Measurements from ENCODE around the gene STAT5A. TPM values are rescaled to one million over a fixed set of nuclear protein-coding genes. Genes with fewer than 3 reads are reported as not detected.

The STAT5A gene
- total RNA-seq, 2 donors from 2014 or later, result 16.9 to 51.2 TPM

DNA sequence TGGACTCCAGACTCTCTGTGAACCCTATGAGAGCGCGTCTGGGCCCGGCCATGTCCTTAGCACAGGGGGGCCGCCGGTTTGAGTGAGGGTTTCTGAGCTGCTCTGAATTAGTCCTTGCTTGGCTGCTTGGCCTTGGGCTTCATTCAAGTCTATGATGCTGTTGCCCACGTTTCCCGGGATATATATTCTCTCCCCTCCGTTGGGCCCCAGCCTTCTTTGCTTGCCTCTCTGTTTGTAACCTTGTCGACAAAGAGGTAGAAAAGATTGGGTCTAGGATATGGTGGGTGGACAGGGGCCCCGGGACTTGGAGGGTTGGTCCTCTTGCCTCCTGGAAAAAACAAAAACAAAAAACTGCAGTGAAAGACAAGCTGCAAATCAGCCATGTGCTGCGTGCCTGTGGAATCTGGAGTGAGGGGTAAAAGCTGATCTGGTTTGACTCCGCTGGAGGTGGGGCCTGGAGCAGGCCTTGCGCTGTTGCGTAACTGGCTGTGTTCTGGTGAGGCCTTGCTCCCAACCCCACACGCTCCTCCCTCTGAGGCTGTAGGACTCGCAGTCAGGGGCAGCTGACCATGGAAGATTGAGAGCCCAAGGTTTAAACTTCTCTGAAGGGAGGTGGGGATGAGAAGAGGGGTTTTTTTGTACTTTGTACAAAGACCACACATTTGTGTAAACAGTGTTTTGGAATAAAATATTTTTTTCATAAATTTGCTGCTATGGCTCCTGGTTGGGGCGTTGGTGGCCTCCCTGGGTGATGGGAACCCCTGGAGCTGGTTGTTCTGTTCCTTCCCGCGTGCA lies 23.1 kb downstream of the STAT5A start:
- H3K4me1 ChIP-seq, result peaks cover 0 to 29% of the 10 kb centered on the region in 2 donors
- DNase-seq (ENCODE audit: low spot score), result peak; percentile 95
- H3K27me3 ChIP-seq, result no peaks in the 10 kb centered on the region
- no peak overlapping the region for H3K4me3 ChIP-seq
- peaks cover 68% of the 10 kb centered on the region for H3K36me3 ChIP-seq
- H3K9me3 ChIP-seq, result no peaks in the 10 kb centered on the region
- no peak for TF ChIP-seq CTCF (IDR thresholded peaks at IDR 0.05)
- H3K27ac ChIP-seq, result peak overlapping the region; percentile 79

GRCh38 chr17:42312035-42312284 lies 23.7 kb downstream of the STAT5A start:
- Histone ChIP-seq H3K9me3 (no peaks in the 10 kb centered on the region), H3K36me3 (peaks cover 68% of the 10 kb centered on the region), H3K27me3 (no peaks in the 10 kb centered on the region), H3K4me1 (peaks cover 0 to 30% of the 10 kb centered on the region in 2 donors), H3K27ac (peak overlapping the region; percentile 79), H3K4me3 (peak overlapping the region in 1 of 2 donors; percentile 42)
- DNase-seq (ENCODE audit: low spot score), result no peak
- no peak for TF ChIP-seq CTCF (IDR thresholded peaks at IDR 0.05)

DNA sequence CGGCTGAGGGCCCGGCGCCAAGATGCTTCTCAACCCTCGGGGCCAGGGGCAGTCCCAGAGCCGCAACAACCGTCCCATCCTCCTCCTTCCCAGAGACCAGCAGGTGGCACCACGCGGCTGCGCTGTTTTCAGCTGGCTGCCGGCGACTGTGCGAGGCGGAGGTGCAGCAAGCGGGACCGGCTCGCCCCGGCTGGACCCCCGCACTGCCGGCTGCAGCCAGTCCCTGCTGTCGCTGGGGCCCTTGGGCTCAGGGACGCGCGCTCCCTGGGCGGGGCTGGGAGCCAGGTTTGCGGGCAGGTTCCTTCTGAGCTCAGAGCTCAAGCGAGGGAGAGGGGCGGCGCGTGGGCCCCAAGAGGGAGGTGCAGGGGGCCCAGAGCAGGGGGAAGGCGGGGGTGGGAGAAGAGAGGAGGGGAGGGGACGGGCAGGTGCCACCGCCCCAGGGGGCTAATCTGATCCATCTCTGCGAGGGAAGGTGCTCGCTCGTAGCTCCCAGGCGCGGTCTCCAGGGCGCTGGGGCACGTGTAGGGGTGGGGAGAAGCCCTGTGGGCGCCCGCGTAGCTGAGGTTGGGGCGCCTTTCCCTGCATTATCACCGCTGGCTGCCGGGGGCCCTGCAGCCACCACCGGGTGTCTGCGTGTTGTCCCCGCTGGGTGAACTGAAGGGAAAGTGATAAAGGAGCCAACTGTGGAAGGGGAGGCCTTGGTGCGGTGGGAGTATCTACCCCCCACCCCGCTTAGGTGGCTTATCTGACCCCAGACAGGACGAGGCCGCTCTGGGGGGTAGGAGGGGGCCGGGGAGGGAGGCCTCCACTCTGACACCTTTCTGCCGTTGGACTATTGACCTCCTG lies 24.2 kb downstream of the STAT5A start:
- Histone ChIP-seq H3K27me3 (no peaks in the 10 kb centered on the region), H3K4me1 (peaks cover 0 to 35% of the 10 kb centered on the region in 2 donors), H3K36me3 (peaks cover 68% of the 10 kb centered on the region), H3K27ac (peak overlapping the region; percentile 79), H3K4me3 (peak overlapping the region in 1 of 2 donors; percentile 42), H3K9me3 (no peaks in the 10 kb centered on the region)
- peak; percentile 69 to 81 for TF ChIP-seq CTCF (IDR thresholded peaks at IDR 0.05)
- DNase-seq (ENCODE audit: low spot score), result peak; percentile 88

DNA sequence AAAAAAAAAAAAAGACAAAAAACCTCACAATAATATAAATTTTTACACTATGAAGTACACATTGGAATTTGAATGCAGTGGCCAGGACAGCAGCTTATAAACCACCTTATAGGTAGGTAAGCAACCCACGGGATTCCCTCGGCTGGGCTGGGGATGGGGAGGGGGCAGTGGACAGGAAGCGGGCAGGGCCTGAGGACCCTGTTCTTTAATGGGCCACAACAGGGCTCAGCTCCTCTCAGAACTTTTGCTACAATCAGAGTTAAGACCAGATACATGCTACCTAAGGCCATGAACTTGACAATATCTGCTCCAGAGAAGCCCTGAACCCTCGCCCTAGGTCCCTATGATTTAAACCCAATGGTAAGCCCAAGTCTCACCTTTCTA lies 25.1 kb downstream of the STAT5A start:
- Histone ChIP-seq H3K9me3 (no peaks in the 10 kb centered on the region), H3K27me3 (no peaks in the 10 kb centered on the region), H3K4me1 (peaks cover 0 to 36% of the 10 kb centered on the region in 2 donors), H3K27ac (no peak overlapping the region), H3K36me3 (peaks cover 67% of the 10 kb centered on the region), H3K4me3 (no peak overlapping the region)
- no peak for DNase-seq (ENCODE audit: low spot score)
- TF ChIP-seq CTCF (IDR thresholded peaks at IDR 0.05), result no peak

DNA sequence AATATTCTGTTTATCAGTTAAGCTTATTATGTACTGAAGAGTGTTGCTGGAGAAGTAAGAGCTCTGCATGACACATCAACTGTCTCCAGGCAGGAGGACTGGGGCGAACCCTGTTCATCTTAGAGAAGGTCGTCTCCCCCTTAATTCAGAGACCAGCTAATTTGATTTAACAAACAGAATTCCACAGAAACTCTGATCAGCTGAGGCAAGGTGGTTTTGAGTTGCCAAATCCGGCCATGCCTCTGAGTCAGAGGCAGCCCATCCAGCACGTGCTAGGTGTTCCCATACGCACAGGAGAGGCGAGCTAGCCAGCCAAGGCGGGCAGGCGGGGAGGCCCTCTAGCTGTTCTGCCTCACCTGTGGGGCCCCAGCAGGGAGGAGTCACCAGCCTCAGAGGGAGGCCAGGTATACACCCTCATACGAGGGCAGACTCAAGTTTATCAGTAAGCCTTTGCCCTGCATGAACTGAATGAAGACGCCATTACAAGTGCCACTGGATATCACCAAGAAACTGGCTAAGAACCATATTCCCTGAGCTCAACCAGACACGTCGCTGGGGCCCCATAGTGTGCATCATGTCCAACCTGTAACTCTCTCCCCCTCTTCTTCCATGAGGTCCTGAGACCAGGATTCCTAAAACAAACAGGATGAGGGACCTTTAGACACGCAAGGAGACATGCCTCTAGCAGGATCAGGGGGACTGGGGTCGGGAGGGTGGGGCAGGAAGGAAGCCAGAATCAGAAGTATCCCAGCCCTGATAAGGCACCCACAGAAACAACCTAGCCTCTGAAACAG lies 25.7 kb downstream of the STAT5A start:
- H3K36me3 ChIP-seq, result peaks cover 73% of the 10 kb centered on the region
- peaks cover 0 to 42% of the 10 kb centered on the region in 2 donors for H3K4me1 ChIP-seq
- DNase-seq (ENCODE audit: low spot score), result no peak
- no peak for TF ChIP-seq CTCF (IDR thresholded peaks at IDR 0.05)
- H3K27me3 ChIP-seq, result no peaks in the 10 kb centered on the region
- H3K9me3 ChIP-seq, result no peaks in the 10 kb centered on the region
- no peak overlapping the region for H3K27ac ChIP-seq
- no peak overlapping the region for H3K4me3 ChIP-seq

Measured in right atrium auricular region (tissue), 2 donors.